ENCODE data around the gene PXMP2. TPM values are rescaled to one million over a fixed set of nuclear protein-coding genes. Genes with fewer than 3 reads are reported as not detected.

Gene PXMP2
- total RNA-seq, 2 experiments from 2014 or later = 11.3 to 12.8 TPM

GRCh38 chr12:132754160-132754932, 67.0 kb downstream of the PXMP2 start:
- H3K36me3 Mint-ChIP-seq (ENCODE audit: low read depth) = peaks cover 37% of the 10 kb centered on the region
- H3K9me3 Mint-ChIP-seq = no peaks in the 10 kb centered on the region
- CTCF ChIA-PET = interaction anchor here (0.6 to 1.0 kb wide), 2 partner anchors 13 to 15 kb away, joined by 5 to 6 read pairs; no protein-coding TSS in a partner anchor
- intact Hi-C loops (cut with micrococcal nuclease) = no loop called here
- no peak for DNase-seq
- no peaks in the 10 kb centered on the region for H3K27me3 Mint-ChIP-seq (ENCODE audit: low read depth)
- peaks cover 20% of the 10 kb centered on the region for H3K4me1 Mint-ChIP-seq (ENCODE audit: low read depth)
- no peak overlapping the region for H3K27ac Mint-ChIP-seq
- H3K4me3 Mint-ChIP-seq = no peak overlapping the region

Other genes with a start within 250 kb of the PXMP2 start
- 10 to 100 TPM; 35.1 to 36.3 TPM for gene FBRSL1, start 197.4 kb upstream of the PXMP2 start, total RNA-seq
- not detected for gene LRCOL1, start 77.0 kb upstream of the PXMP2 start, total RNA-seq
- gene P2RX2, start 68.8 kb upstream of the PXMP2 start, total RNA-seq = not detected
- 100 to 1,000 TPM; 118 to 121 TPM for gene POLE, start 245 bp upstream of the PXMP2 start, total RNA-seq
- gene PGAM5, start 23.3 kb downstream of the PXMP2 start, total RNA-seq = 10 to 100 TPM; 50.1 to 55.7 TPM
- gene ANKLE2, start 74.2 kb downstream of the PXMP2 start, total RNA-seq = 100 to 1,000 TPM; 102 to 106 TPM
- gene GOLGA3, start 141.3 kb downstream of the PXMP2 start, total RNA-seq = 10 to 100 TPM; 25.2 to 29.1 TPM
- 10 to 100 TPM; 27.2 to 32.8 TPM for gene CHFR, start 200.0 kb downstream of the PXMP2 start, total RNA-seq

All from activated naive CD4-positive, alpha-beta T cell treated with anti-CD3 and anti-CD28 coated beads for 36 hours (primary cell).